ENCODE measurements around the gene CACNG6. TPM values are rescaled to one million over a fixed set of nuclear protein-coding genes. Genes with fewer than 3 reads are reported as not detected.
A peak's percentile ranks its signal among the peaks of the same experiment; 100 is the strongest.
"Not testable (repeated sequence)": the region's sequence is repeated elsewhere in the genome, so short reads cannot be mapped to it uniquely, and the experiment has no call there.

The CACNG6 gene
- 0.23 TPM in 1 of 2 replicates, not detected in the other for total RNA-seq (2014; rRNA removed; shearing (Covaris generic))
- 0.36 and 0.87 TPM in 2 replicates for polyA plus RNA-seq (2015; cell fraction: cytosol; rRNA removed)
- polyA plus RNA-seq (2015; cell fraction: nucleus; rRNA removed): 0.41 and 1.1 TPM in 2 replicates

- DNase-seq (ENCODE audit: low read depth): peak; percentile 44
Observed at GRCh38 chr19:53991224-53992113, at the start of gene CACNG6. Gene CACNG6 (plus strand): TSS chr19:53991637. CDS start chr19:53992878, 1,241 bp downstream.

GRCh38 chr19:53942001-53942786 lies 49.2 kb upstream of the CACNG6 start:
- DNase-seq (ENCODE audit: low read depth): no peak

- no peak for DNase-seq (ENCODE audit: low read depth)
Observed at GRCh38 chr19:53944416-53944815, 47.0 kb upstream of the CACNG6 start.

- DNase-seq (ENCODE audit: low read depth): no peak
Observed at GRCh38 chr19:53944933-53945332, 46.5 kb upstream of the CACNG6 start.

- DNase-seq (ENCODE audit: low read depth): peak; percentile 47
Observed at GRCh38 chr19:53945441-53945840, 46.0 kb upstream of the CACNG6 start.

GRCh38 chr19:53945998-53946397 lies 45.4 kb upstream of the CACNG6 start:
- no peak for DNase-seq (ENCODE audit: low read depth)

GRCh38 chr19:53947624-53948023 lies 43.8 kb upstream of the CACNG6 start:
- peak; percentile 21 for DNase-seq (ENCODE audit: low read depth)

- DNase-seq (ENCODE audit: low read depth): not testable (repeated sequence)
Observed at GRCh38 chr19:53948611-53949010, 42.8 kb upstream of the CACNG6 start.

- peak; percentile 21 for DNase-seq (ENCODE audit: low read depth)
Observed at GRCh38 chr19:53951436-53951835, 40.0 kb upstream of the CACNG6 start.

GRCh38 chr19:53951947-53952346 lies 39.5 kb upstream of the CACNG6 start:
- no peak for DNase-seq (ENCODE audit: low read depth)

GRCh38 chr19:53953383-53953782 lies 38.1 kb upstream of the CACNG6 start:
- DNase-seq (ENCODE audit: low read depth): no peak

GRCh38 chr19:53957448-53958167 lies 33.8 kb upstream of the CACNG6 start:
- DNase-seq (ENCODE audit: low read depth): no peak

- DNase-seq (ENCODE audit: low read depth): no peak
Observed at GRCh38 chr19:53958168-53958571, 33.3 kb upstream of the CACNG6 start.

- DNase-seq (ENCODE audit: low read depth): no peak
Observed at GRCh38 chr19:53958823-53959757, 32.3 kb upstream of the CACNG6 start.

- DNase-seq (ENCODE audit: low read depth): no peak
Observed at GRCh38 chr19:53960187-53960586, 31.2 kb upstream of the CACNG6 start.

GRCh38 chr19:53960886-53961285 lies 30.6 kb upstream of the CACNG6 start:
- no peak for DNase-seq (ENCODE audit: low read depth)

GRCh38 chr19:53961523-53962356 lies 29.7 kb upstream of the CACNG6 start:
- peak; percentile 69 for DNase-seq (ENCODE audit: low read depth)

GRCh38 chr19:53962887-53963431 lies 28.5 kb upstream of the CACNG6 start, which contains the start of gene CACNG8:
Gene CACNG8 (plus strand): TSS chr19:53962937.
- no peak for DNase-seq (ENCODE audit: low read depth)

- DNase-seq (ENCODE audit: low read depth): no peak
Observed at GRCh38 chr19:53965091-53965490, 26.3 kb upstream of the CACNG6 start.

All from HT1080 (cell line).